Stimulated activated CD4-positive, alpha-beta T cell treated with anti-CD3 and anti-CD28 coated beads, Interleukin-12 subunit alpha, Interleukin-12 subunit beta, amount 100 ng/mL, for 4 hours (primary cell): Measurements from ENCODE around the gene LAMC3.

Experiments used
- DNase-seq: peaks from one replicate; pipeline ENCODE4 v3.0.0-alpha.2; 2020

The LAMC3 gene

GRCh38 chr9:130979591-130980385 lies 29.2 kb upstream of the LAMC3 start:
- no peak for DNase-seq

- no peak for DNase-seq
These were observed 28.4 kb upstream of the LAMC3 start for GRCh38 chr9:130980526-130980925.

- no peak for DNase-seq
These were observed 27.8 kb upstream of the LAMC3 start for GRCh38 chr9:130981002-130981755.

GRCh38 chr9:130981756-130982137 lies 27.2 kb upstream of the LAMC3 start:
- no peak for DNase-seq

GRCh38 chr9:130982636-130983358 lies 26.2 kb upstream of the LAMC3 start:
- DNase-seq, result no peak

- no peak for DNase-seq
These were observed 25.7 kb upstream of the LAMC3 start for GRCh38 chr9:130983359-130983670.

- DNase-seq, result no peak
These were observed 25.0 kb upstream of the LAMC3 start for GRCh38 chr9:130983970-130984369.

- no peak for DNase-seq
These were observed 24.5 kb upstream of the LAMC3 start for GRCh38 chr9:130984521-130984920.

GRCh38 chr9:130985029-130985428 lies 23.9 kb upstream of the LAMC3 start:
- no peak for DNase-seq

GRCh38 chr9:130985606-130986162 lies 23.3 kb upstream of the LAMC3 start:
- DNase-seq, result no peak

- DNase-seq, result no peak
These were observed 22.5 kb upstream of the LAMC3 start for GRCh38 chr9:130986356-130986965.

- DNase-seq, result no peak
These were observed 21.9 kb upstream of the LAMC3 start for GRCh38 chr9:130987054-130987453.

GRCh38 chr9:130987738-130988399 lies 21.1 kb upstream of the LAMC3 start:
- DNase-seq, result no peak

GRCh38 chr9:130988400-130988747 lies 20.6 kb upstream of the LAMC3 start:
- DNase-seq, result no peak

GRCh38 chr9:130988905-130989304 lies 20.1 kb upstream of the LAMC3 start:
- DNase-seq, result no peak

- DNase-seq, result no peak
These were observed 19.6 kb upstream of the LAMC3 start for GRCh38 chr9:130989391-130989790.

GRCh38 chr9:130989891-130990290 lies 19.1 kb upstream of the LAMC3 start:
- DNase-seq, result no peak

- no peak for DNase-seq
These were observed 18.5 kb upstream of the LAMC3 start for GRCh38 chr9:130990306-130990977.

- no peak for DNase-seq
These were observed 17.8 kb upstream of the LAMC3 start for GRCh38 chr9:130990978-130991777.

GRCh38 chr9:130991778-130992681 lies 16.9 kb upstream of the LAMC3 start:
- no peak for DNase-seq
